Hippocampal formation (tissue), 2 donors: ENCODE results near the gene TLL1.

Experiments used
- DNase-seq, 2 donors: peaks; one replicate each; lab custom pipeline; 2025; lab: John Stamatoyannopoulos, UW

The TLL1 gene

DNA sequence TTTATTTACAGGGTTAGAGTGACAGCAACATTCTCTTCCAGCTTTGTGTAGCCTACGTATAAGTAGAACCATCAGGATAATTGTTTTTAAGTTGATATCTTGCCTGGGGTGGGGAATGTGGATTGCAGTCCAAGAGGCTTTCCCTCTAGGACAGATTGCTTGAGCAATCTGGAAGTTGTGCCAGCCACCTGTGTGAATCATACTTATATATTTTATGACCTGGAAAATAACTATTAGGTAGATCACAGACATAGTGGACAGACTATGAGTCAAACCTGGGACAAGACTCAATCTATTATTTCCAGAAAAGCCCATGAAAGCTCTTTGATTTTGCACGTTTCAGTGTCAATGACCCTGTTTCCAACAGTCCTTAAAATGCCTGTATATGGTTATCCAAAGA, 98.9 kb downstream of the TLL1 start:
- DNase-seq: no peak

- no peak for DNase-seq
Observed at GRCh38 chr4:165972747-165973146, 99.7 kb downstream of the TLL1 start.

DNA sequence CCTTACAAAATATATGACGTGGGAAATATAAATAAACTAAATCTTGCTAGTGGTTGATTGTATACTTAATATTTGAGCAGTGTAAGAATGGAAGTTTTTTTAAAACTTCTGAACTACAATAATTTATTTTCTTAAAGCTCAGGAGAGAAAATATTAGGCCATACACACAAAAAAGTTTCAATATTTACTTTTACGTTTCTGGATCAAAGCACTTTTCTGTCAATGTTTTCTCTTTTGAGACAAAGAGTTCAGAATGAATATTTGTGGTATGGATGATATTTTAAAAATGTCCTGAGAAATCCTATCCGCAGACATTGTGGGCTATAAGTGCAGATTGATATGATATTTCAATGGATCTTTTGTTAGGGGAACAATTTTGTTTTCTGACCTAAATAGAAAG, 109.9 kb downstream of the TLL1 start:
- DNase-seq: no peak

DNA sequence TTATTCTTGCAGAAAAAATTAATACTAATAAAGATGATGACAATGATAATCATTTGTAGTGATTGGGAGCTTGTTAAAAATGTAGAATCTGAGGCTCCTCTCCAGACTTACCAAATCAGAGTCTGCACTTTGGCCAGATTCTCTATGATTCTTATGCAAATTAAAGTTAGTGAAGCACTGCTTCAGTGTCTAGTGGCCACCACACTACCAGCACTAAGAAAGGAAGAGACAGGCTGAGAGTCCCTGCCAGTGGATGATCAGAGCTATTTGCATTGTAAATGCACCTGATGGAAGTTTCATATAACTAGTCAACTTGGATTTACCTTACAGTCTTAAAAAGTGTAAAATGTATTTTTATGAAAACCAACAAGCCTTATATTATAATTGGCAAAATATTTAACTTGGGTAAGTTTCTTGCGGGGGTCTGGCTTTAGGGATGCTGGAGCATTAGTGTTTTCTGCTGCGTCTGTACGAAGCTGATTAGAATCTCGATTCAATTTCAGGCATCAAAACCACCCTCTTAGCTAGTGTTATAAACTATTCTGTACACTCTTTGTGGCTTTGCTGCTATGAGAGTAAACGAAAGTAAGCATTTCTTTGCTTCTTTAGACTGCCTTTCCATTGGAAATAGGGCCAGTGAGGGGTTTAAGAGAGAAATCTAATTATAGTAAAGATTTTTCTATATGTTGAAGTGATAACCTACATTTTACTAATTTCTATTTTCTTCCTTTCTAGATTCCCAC, 114.1 kb downstream of the TLL1 start:
- DNase-seq: no peak

DNA sequence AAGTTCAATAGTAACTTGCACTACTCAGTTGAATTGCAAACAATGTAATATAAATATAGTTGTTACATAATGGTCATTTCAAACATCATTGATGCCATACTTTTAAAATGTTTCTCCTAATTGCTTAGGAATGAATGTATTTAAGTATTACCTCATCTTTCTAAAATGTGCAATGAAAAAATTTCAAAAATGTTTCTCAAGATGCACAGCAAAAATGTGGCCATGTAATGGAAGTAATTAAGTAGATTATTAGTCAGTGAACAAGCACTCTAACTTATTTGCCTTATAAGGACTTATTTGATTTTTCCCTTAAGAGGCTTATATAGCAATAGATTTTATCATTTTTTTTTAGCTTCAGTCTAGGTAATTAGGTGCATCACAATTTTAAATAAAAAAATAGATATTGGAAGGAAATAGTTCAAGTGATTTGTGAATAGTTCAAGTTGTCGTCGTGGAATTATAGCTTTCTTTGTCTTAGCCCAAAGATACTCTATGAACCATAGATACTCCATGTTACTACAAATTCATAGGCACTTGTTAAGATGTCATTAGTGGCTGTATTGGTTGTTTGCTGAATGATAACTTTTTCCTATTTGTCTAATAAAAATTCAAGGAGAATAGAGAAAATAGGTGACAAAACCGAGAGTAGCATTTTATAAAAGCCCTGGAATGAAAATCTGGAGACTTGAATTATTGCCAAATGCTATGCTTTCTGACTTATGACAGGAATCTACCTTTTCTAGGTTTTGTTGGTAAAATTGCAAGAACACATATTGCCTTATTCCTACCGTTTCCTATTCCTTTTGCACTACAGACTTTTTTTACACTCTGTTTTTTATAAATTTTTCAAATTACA, 118.5 kb downstream of the TLL1 start:
- DNase-seq: no peak

GRCh38 chr4:165992283-165992682, 119.2 kb downstream of the TLL1 start:
- no peak for DNase-seq

DNA sequence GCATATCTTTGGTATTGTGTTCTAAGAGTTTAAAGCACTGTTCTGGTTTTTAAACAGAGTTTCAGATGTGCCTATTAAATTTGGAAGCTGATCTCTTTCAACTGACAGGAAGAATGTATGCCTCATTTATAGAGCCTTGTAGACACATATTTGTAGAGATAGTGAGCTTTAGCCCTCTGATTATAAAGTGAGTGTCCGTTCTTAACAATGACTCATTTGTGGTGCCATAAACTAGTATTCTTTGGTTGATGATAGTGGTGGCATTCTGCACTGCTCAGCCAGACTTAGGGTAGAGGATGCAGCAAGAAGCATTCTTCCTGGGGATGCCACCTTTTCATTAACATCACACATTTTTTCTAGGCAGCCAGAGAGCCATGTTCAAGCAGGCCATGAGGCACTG, 121.7 kb downstream of the TLL1 start:
- DNase-seq: no peak

GRCh38 chr4:166003811-166004210, 130.8 kb downstream of the TLL1 start:
- DNase-seq: no peak

DNA sequence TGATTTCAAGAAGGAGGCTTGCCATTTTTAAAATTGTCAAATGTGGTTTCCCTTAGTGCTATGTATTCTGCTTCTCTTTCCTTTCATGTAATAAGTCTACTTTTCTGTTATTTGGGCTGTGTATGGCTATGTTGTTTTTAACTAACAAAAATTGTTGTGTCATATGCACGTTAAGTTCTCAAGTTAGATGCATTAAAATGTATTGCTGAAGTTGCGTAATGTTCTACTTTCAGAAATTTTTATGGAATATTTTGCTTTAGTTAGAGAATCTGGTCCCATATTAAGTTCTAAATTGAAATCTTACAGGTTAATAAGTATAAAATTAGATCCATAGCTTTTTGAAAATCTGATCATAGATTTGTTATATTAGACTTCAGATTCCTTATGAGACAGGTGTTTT, 133.2 kb downstream of the TLL1 start:
- no peak for DNase-seq

- no peak for DNase-seq
Observed at GRCh38 chr4:166008510-166008909, 135.5 kb downstream of the TLL1 start.

DNA sequence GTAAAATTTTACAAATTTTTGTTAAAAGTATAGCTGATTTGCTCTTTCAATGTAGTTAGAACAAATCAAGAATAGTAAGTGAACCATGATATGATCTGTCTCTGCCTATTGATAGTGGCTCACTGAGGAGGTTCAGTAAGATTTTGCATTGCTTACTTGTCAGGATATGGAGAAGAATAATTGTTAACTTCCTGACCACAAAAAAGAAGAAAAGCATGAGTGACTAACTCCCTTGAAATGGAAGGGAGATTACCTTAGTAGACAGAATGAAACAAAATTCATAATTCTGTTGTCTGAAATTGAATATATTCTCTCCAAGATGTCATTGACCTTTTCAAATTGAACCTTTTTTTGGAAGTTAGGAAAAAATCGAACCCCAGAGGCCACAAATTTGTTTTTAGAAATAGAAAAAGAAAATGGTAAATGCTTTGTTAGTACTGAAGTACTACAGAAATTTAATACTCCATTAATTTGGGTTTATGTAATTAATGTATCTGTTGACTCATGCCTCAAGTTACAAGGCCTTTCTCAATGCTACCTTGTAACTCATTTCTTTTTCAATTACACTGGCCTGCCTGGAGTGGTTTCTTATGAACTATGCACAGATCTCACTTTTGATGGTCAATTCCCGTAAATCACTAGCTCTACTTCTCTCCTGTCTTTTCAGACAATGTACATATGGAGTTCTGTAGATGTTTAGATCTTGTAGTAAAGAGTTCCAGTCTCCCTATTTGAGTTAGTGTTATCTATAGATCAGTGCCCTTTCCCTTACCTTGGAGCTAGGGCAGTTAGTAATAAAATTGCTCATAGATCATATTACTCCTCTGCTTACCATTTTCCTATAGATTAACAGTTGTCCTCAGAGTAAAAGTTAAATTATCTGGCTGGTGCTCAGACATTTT, 139.3 kb downstream of the TLL1 start:
- no peak for DNase-seq

GRCh38 chr4:166014411-166014810, 141.4 kb downstream of the TLL1 start:
- DNase-seq: no peak

DNA sequence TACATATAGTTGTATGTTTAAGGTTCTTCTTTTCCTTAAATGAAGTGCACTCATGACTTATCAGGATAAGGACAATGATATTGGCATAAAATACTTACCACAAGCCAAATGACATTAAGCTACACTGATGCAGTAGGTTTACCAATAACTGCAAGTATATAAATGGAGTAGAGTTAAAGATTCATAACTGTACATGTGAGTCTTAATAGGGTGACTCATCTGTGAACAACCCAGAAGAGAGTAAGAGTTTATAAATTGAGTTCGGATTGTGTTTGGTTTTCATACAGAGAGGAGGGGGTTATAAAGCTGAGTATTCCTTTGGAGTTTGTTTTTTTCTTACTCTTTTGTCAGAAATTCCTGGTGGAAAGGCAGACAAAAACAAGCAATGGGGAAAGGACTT, 144.8 kb downstream of the TLL1 start:
- DNase-seq: no peak

DNA sequence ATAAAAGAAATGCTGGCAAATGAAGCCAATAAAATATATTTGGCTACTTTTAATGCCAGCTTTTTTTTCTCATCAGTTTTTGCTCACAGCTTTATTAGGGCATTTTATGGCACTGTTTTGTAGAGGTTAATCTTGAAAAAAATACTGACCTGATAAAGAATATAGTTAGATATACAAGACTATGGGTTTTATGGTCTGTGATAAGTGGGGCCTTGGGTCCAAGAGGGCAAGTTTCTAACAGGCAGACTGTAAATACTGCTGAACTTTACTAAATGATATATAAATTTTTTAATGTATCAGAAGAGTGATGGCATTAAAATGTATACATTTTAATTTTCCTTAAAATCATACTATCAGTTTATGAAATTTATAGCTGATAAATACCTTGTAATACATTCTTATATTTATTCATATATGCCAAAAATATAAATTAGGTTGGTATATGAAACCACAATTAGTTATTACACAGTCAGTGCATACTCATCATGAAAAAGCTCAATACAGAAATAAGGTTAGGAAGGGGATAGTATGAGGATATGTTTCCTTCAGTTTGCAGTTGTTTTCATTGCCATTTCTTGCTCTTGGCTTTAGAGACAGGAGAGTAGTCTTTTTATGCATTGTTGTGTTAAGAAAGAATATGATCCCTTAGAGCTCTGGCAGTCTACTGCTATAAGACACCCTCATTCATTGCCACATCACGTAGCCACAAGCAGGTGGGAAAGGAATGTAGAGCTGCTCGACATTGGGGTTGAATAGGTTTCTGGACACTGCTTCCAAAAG, 146.6 kb downstream of the TLL1 start:
- DNase-seq: no peak

DNA sequence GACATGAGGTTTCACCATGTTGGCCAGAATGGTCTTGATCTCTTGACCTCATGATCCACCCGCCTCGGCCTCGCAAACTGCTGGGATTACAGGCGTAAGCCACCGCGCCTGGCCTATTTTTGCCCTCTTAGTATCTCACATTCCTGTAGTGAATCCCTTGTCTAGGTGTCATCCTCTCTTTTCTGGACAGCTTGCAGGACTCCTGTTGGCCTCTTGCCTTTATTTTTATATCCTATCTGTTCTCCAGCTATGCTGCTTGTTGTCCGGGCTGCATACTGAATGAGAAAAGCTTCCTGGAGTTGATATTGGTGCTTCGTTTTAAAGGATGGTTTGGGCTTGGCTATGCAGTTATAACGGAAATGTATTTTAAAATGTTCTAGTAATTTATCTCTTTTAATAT, 148.6 kb downstream of the TLL1 start:
- DNase-seq: no peak

- no peak for DNase-seq
Observed at GRCh38 chr4:166034965-166035364, 161.9 kb downstream of the TLL1 start.

DNA sequence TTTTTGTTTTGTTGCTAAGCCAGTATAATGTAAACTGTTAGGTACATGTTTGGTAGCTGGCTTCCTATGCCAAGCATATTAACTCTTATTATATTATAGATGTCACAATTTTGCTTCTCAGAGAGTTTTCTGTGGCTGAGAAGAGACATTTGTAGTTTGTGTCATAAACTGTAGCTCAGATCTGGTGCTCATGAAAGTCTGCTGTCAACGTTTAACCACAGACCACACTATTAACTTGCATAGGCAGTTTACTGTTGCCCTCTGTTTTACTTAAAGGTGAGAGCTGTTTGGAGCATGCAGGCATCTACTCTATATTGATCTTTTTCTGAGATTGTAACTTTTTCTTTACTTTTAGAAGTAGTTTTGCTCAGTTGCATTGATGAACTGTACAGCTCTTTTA, 166.8 kb downstream of the TLL1 start:
- DNase-seq: no peak

DNA sequence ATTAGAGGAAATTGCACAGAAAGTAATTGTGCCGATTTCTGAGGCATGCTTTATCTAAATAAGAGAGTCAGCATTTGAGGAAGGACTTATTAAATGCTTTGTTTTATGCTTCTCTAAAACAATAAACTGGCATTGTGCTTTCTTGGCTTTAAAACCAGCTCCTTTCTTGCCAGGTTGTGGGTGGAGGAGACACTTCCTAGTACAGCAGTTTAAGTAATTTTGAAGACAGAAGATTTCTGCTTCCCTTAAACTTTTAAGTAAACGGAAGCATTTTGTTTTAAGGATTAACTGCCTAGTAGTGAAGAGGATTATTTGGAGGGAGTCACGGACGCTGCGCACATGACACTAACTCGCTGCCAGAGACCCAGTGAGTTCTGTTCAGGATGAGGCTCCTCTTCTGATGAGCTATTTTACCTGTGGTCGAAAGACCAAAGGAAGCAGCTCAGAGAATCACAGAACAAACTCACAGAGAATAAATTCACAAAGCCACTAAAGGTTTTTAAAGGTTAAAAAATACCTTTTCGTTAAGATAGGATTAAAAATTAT, 169.5 kb downstream of the TLL1 start:
- no peak for DNase-seq

GRCh38 chr4:166043801-166044200, 170.8 kb downstream of the TLL1 start:
- no peak for DNase-seq

- no peak for DNase-seq
Observed at GRCh38 chr4:166044871-166045270, 171.8 kb downstream of the TLL1 start.

- no peak for DNase-seq
Observed at GRCh38 chr4:166045457-166045856, 172.4 kb downstream of the TLL1 start.
